Measurements from ENCODE around the gene CSNK1D. TPM values are rescaled to one million over a fixed set of nuclear protein-coding genes. Genes with fewer than 3 reads are reported as not detected.

The CSNK1D gene
- total RNA-seq, 1 donor from 2014 or later, result 227 TPM

- Mint-ChIP-seq H3K4me3 (ENCODE audit: low read depth) (no peak overlapping the region), H3K4me1 (ENCODE audit: low read depth) (peaks cover 3% of the 10 kb centered on the region), H3K27ac (peak overlapping the region; percentile 43), H3K27me3 (no peaks in the 10 kb centered on the region), H3K36me3 (ENCODE audit: insufficient read depth) (peaks cover 20% of the 10 kb centered on the region), H3K9me3 (ENCODE audit: low read depth) (no peaks in the 10 kb centered on the region)
- no peak for TF ChIP-seq CTCF (IDR thresholded peaks at IDR 0.05; ENCODE audit: unreplicated experiment)
- no peak for DNase-seq (ENCODE audit: low spot score, unreplicated experiment)
These were observed 31.4 kb downstream of the CSNK1D start for GRCh38 chr17:82241926-82242697.

GRCh38 chr17:82241183-82241925, 32.1 kb downstream of the CSNK1D start:
- Mint-ChIP-seq H3K4me3 (ENCODE audit: low read depth) (no peak overlapping the region), H3K36me3 (ENCODE audit: insufficient read depth) (peaks cover 20% of the 10 kb centered on the region), H3K9me3 (ENCODE audit: low read depth) (no peaks in the 10 kb centered on the region), H3K4me1 (ENCODE audit: low read depth) (peaks cover 3% of the 10 kb centered on the region), H3K27ac (no peak overlapping the region), H3K27me3 (no peaks in the 10 kb centered on the region)
- TF ChIP-seq CTCF (IDR thresholded peaks at IDR 0.05; ENCODE audit: unreplicated experiment), result no peak
- DNase-seq (ENCODE audit: low spot score, unreplicated experiment), result no peak

GRCh38 chr17:82240506-82241182, 32.9 kb downstream of the CSNK1D start:
- Mint-ChIP-seq H3K27ac (peak overlapping the region; percentile 84), H3K36me3 (ENCODE audit: insufficient read depth) (peaks cover 20% of the 10 kb centered on the region), H3K4me3 (ENCODE audit: low read depth) (no peak overlapping the region), H3K9me3 (ENCODE audit: low read depth) (no peaks in the 10 kb centered on the region), H3K27me3 (no peaks in the 10 kb centered on the region), H3K4me1 (ENCODE audit: low read depth) (peaks cover 3% of the 10 kb centered on the region)
- no peak for DNase-seq (ENCODE audit: low spot score, unreplicated experiment)
- no peak for TF ChIP-seq CTCF (IDR thresholded peaks at IDR 0.05; ENCODE audit: unreplicated experiment)

GRCh38 chr17:82239926-82240505, 33.5 kb downstream of the CSNK1D start:
- H3K36me3 Mint-ChIP-seq (ENCODE audit: insufficient read depth), result peaks cover 19% of the 10 kb centered on the region
- no peak for DNase-seq (ENCODE audit: low spot score, unreplicated experiment)
- H3K27ac Mint-ChIP-seq, result no peak overlapping the region
- TF ChIP-seq CTCF (IDR thresholded peaks at IDR 0.05; ENCODE audit: unreplicated experiment), result no peak
- H3K27me3 Mint-ChIP-seq, result no peaks in the 10 kb centered on the region
- H3K4me1 Mint-ChIP-seq (ENCODE audit: low read depth), result peaks cover 3% of the 10 kb centered on the region
- H3K4me3 Mint-ChIP-seq (ENCODE audit: low read depth), result no peak overlapping the region
- H3K9me3 Mint-ChIP-seq (ENCODE audit: low read depth), result no peaks in the 10 kb centered on the region

- H3K4me1 Mint-ChIP-seq (ENCODE audit: low read depth), result peaks cover 8% of the 10 kb centered on the region
- no peak overlapping the region for H3K4me3 Mint-ChIP-seq (ENCODE audit: low read depth)
- H3K36me3 Mint-ChIP-seq (ENCODE audit: insufficient read depth), result peaks cover 13% of the 10 kb centered on the region
These were observed 34.0 kb downstream of the CSNK1D start for GRCh38 chr17:82239401-82239925.

More at GRCh38 chr17:82239401-82239925, 34.0 kb downstream of the CSNK1D start:
- no peak overlapping the region for H3K27ac Mint-ChIP-seq
- H3K9me3 Mint-ChIP-seq (ENCODE audit: low read depth), result no peaks in the 10 kb centered on the region
- no peak for DNase-seq (ENCODE audit: low spot score, unreplicated experiment)
- no peak for TF ChIP-seq CTCF (IDR thresholded peaks at IDR 0.05; ENCODE audit: unreplicated experiment)
- H3K27me3 Mint-ChIP-seq, result no peaks in the 10 kb centered on the region
